ENCODE data around the gene TARDBP. TPM values are rescaled to one million over a fixed set of nuclear protein-coding genes. Genes with fewer than 3 reads are reported as not detected.

The TARDBP gene
- 156 TPM for polyA plus RNA-seq (2012; ENCODE audit: low read depth, missing spikeins)

- peak; percentile 97 for TF ChIP-seq POLR2AphosphoS5 (IDR thresholded peaks at IDR 0.05; ENCODE audit: low read depth, low read length)
- TF ChIP-seq POLR2A (IDR thresholded peaks at IDR 0.05; ENCODE audit: low read depth, low read length), result peak; percentile 93
- TF ChIP-seq SPI1 (IDR thresholded peaks at IDR 0.05; ENCODE audit: low read depth, low read length), result no peak
- peak; percentile 75; the same call in 1 of the 2 replicates for TF ChIP-seq POU2F2 (IDR thresholded peaks at IDR 0.05; ENCODE audit: low read depth, low read length)
- TF ChIP-seq TAF1 (IDR thresholded peaks at IDR 0.05; ENCODE audit: low read depth, low read length), result peak; percentile 97
- TF ChIP-seq PAX5 (IDR thresholded peaks at IDR 0.05; ENCODE audit: insufficient read depth, low read length, severe bottlenecking), result no peak
- peak; percentile 94 for DNase-seq (ENCODE audit: insufficient read length, low spot score)
- FAIRE-seq, result peak; percentile 98
These were observed at the start of gene TARDBP for GRCh38 chr1:11012260-11013159. Gene TARDBP (plus strand): TSS chr1:11012654. CDS start chr1:11013728, 1,074 bp downstream.

GRCh38 chr1:10965546-10966226 is 46.8 kb upstream of the TARDBP start:
- FAIRE-seq, result peak; percentile 56
- DNase-seq (ENCODE audit: insufficient read length, low spot score), result no peak
- no peak for TF ChIP-seq PAX5 (IDR thresholded peaks at IDR 0.05; ENCODE audit: insufficient read depth, low read length, severe bottlenecking)
- no peak for TF ChIP-seq SPI1 (IDR thresholded peaks at IDR 0.05; ENCODE audit: low read depth, low read length)
- no peak for TF ChIP-seq TAF1 (IDR thresholded peaks at IDR 0.05; ENCODE audit: low read depth, low read length)
- TF ChIP-seq POLR2AphosphoS5 (IDR thresholded peaks at IDR 0.05; ENCODE audit: low read depth, low read length), result no peak
- no peak for TF ChIP-seq POU2F2 (IDR thresholded peaks at IDR 0.05; ENCODE audit: low read depth, low read length)
- no peak for TF ChIP-seq POLR2A (IDR thresholded peaks at IDR 0.05; ENCODE audit: low read depth, low read length)

- FAIRE-seq, result no peak
- no peak for DNase-seq (ENCODE audit: insufficient read length, low spot score)
- no peak for TF ChIP-seq TAF1 (IDR thresholded peaks at IDR 0.05; ENCODE audit: low read depth, low read length)
- no peak for TF ChIP-seq PAX5 (IDR thresholded peaks at IDR 0.05; ENCODE audit: insufficient read depth, low read length, severe bottlenecking)
- TF ChIP-seq POLR2AphosphoS5 (IDR thresholded peaks at IDR 0.05; ENCODE audit: low read depth, low read length), result no peak
- no peak for TF ChIP-seq SPI1 (IDR thresholded peaks at IDR 0.05; ENCODE audit: low read depth, low read length)
- no peak for TF ChIP-seq POU2F2 (IDR thresholded peaks at IDR 0.05; ENCODE audit: low read depth, low read length)
- no peak for TF ChIP-seq POLR2A (IDR thresholded peaks at IDR 0.05; ENCODE audit: low read depth, low read length)
These were observed 45.4 kb upstream of the TARDBP start for GRCh38 chr1:10967090-10967489.

DNA sequence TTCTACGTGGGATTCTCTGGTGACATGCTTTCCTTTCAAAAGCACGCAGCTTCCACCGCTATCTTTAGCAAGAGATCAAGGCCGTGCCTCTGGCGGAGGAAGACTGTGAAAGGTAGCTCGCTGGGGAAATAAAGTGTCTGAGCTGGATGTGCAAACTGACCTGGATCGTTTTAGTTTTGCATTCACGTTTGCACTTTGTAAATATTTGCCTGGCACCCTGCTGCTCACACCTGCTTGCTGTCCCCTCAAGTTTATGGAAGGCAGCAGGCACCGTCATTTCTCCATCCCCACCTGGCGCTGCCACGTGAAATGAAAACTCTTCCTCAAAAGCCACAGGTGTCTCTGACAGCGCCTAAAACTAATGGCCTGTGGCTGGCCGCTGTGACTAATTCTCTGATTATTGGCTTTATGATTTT is 44.0 kb upstream of the TARDBP start:
- FAIRE-seq (peak; percentile 92), DNase-seq (ENCODE audit: insufficient read length, low spot score) (no peak)
- TF ChIP-seq POU2F2 (IDR thresholded peaks at IDR 0.05; ENCODE audit: low read depth, low read length) (no peak), POLR2AphosphoS5 (IDR thresholded peaks at IDR 0.05; ENCODE audit: low read depth, low read length) (no peak), SPI1 (IDR thresholded peaks at IDR 0.05; ENCODE audit: low read depth, low read length) (no peak), POLR2A (IDR thresholded peaks at IDR 0.05; ENCODE audit: low read depth, low read length) (no peak), TAF1 (IDR thresholded peaks at IDR 0.05; ENCODE audit: low read depth, low read length) (no peak), PAX5 (IDR thresholded peaks at IDR 0.05; ENCODE audit: insufficient read depth, low read length, severe bottlenecking) (no peak)

GRCh38 chr1:10969267-10969970 is 43.0 kb upstream of the TARDBP start:
- DNase-seq (ENCODE audit: insufficient read length, low spot score) (no peak), FAIRE-seq (peak; percentile 81)
- TF ChIP-seq SPI1 (IDR thresholded peaks at IDR 0.05; ENCODE audit: low read depth, low read length) (peak; percentile 82), POLR2A (IDR thresholded peaks at IDR 0.05; ENCODE audit: low read depth, low read length) (no peak), TAF1 (IDR thresholded peaks at IDR 0.05; ENCODE audit: low read depth, low read length) (no peak)

DNA sequence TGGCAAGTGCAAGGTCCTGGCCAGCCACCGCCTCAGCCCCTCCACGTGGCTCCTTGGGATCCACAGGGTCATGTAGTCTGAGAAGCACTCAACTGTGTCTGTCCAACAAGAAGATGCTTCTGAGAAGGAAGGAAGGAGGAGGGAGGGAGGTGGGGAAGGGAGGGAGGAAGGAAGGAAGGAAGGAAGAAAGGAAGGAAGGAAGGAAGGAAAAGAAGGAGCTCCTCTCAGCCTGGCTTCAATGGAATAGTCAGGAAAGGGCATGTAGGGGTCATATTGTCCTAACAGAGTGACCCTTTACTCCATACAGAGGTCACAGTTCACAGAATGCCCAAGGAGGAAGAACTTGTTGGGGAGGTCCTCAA is 42.5 kb upstream of the TARDBP start:
- no peak for FAIRE-seq
- no peak for DNase-seq (ENCODE audit: insufficient read length, low spot score)
- no peak for TF ChIP-seq PAX5 (IDR thresholded peaks at IDR 0.05; ENCODE audit: insufficient read depth, low read length, severe bottlenecking)
- no peak for TF ChIP-seq POLR2A (IDR thresholded peaks at IDR 0.05; ENCODE audit: low read depth, low read length)
- TF ChIP-seq SPI1 (IDR thresholded peaks at IDR 0.05; ENCODE audit: low read depth, low read length), result no peak
- no peak for TF ChIP-seq POU2F2 (IDR thresholded peaks at IDR 0.05; ENCODE audit: low read depth, low read length)
- no peak for TF ChIP-seq TAF1 (IDR thresholded peaks at IDR 0.05; ENCODE audit: low read depth, low read length)
- no peak for TF ChIP-seq POLR2AphosphoS5 (IDR thresholded peaks at IDR 0.05; ENCODE audit: low read depth, low read length)

DNA sequence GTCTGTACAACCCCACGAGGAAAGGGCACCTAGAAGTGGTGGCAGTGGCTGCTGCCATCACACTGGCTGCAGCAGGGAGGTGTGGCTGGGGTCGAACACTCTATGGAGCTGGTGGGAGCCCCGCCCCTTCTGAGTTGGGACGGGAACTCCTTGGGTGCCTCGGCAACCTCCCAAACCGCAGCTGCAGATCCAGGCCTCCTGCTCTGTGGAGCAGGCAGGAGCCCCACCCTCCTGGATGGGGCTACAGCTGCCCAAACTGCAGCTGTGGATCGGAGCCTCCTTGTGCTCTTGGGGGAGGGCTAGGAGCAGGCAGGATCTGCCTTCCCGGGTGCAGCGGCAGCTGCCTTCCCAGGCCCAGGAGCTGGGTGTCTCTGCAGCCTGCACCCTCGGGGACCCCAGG is 38.9 kb upstream of the TARDBP start:
- TF ChIP-seq POLR2A (IDR thresholded peaks at IDR 0.05; ENCODE audit: low read depth, low read length), result no peak
- no peak for TF ChIP-seq SPI1 (IDR thresholded peaks at IDR 0.05; ENCODE audit: low read depth, low read length)
- no peak for TF ChIP-seq POLR2AphosphoS5 (IDR thresholded peaks at IDR 0.05; ENCODE audit: low read depth, low read length)
- no peak for FAIRE-seq
- no peak for DNase-seq (ENCODE audit: insufficient read length, low spot score)

DNA sequence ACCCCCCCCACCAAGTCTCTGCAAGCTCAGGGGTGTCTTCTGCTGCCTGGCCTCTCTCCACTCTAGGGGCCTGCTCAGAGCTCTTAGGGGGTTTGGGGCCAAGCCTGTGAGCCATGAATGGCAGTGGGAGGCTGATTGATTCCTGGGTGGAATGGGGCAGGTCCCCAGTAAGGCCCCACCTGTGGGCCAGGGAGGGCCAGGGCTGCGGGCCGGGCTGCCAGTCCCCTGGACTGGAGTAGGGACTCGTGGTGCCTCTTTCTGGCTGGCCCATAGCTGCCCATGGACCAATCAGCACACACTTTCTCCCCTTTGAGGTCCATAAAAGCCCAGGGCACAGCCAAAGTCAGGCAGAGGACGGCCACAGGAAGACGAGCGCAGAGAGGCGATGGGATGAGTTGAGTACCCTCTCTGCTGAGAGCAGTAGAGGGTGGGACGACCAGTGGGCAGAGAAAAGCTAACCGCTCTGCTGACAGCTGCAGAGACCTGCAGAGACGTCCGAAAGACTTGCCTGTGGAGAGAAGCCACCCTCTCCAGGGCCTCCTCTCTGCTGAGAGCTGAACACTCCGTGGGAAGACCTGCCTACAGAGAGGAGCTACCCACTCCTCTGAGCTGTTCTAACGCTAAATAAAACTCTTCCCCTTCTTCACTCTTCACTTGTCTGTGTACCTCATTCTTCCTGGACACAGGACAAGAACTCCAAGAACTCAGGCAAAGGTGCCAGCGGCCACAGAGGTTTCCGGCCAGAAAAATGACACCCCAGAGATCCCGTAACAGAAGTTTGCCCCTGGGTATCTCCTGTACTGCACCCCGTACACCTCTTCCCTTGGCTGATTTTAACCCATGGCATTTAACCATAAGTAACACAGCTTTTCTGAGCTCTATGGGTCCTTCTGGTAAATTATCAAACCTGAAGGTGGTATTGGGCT is 38.2 kb upstream of the TARDBP start:
- FAIRE-seq (peak; percentile 16), DNase-seq (ENCODE audit: insufficient read length, low spot score) (no peak)
- no peak for TF ChIP-seq POLR2A (IDR thresholded peaks at IDR 0.05; ENCODE audit: low read depth, low read length)
- no peak for TF ChIP-seq PAX5 (IDR thresholded peaks at IDR 0.05; ENCODE audit: insufficient read depth, low read length, severe bottlenecking)
- no peak for TF ChIP-seq POLR2AphosphoS5 (IDR thresholded peaks at IDR 0.05; ENCODE audit: low read depth, low read length)
- no peak for TF ChIP-seq POU2F2 (IDR thresholded peaks at IDR 0.05; ENCODE audit: low read depth, low read length)
- TF ChIP-seq TAF1 (IDR thresholded peaks at IDR 0.05; ENCODE audit: low read depth, low read length), result no peak
- no peak for TF ChIP-seq SPI1 (IDR thresholded peaks at IDR 0.05; ENCODE audit: low read depth, low read length)
